Skeletal muscle tissue (tissue), 4 donors: ENCODE results near the gene PPM1F. TPM values are rescaled to one million over a fixed set of nuclear protein-coding genes. Genes with fewer than 3 reads are reported as not detected.

Experiments used
- H3K27ac ChIP-seq: one replicate; pipeline ENCODE4 v1.7.0; 2013; ENCODE audit warnings: mild to moderate bottlenecking, low read depth, low read length, inconsistent platforms
- H3K27me3 ChIP-seq, 3 donors: one replicate each; pipeline ENCODE4 v1.7.0; 2013; ENCODE audit warnings: low read length in 3 of 3; ENCODE audit not compliant: control insufficient read depth in 3 of 3, insufficient read depth in 3 of 3
- H3K36me3 ChIP-seq, 3 donors: one replicate each; pipeline ENCODE4 v1.7.0; 2013; ENCODE audit warnings: low read length in 3 of 3; ENCODE audit not compliant: control insufficient read depth in 3 of 3, insufficient read depth in 3 of 3
- H3K4me1 ChIP-seq, 3 donors: one replicate each; pipeline ENCODE4 v1.7.0; 2013; ENCODE audit warnings: low read length in 3 of 3, mild to moderate bottlenecking in 3 of 3; ENCODE audit not compliant: control insufficient read depth in 3 of 3, insufficient read depth in 3 of 3
- H3K4me3 ChIP-seq, 3 donors: one replicate each; pipeline ENCODE4 v1.7.0; 2013; ENCODE audit warnings: low read length in 3 of 3
- H3K9ac ChIP-seq, 3 donors: one replicate each; pipeline ENCODE4 v1.7.0; 2013; ENCODE audit warnings: low read length in 3 of 3, mild to moderate bottlenecking in 3 of 3, moderate library complexity in 2 of 3, low read depth in 1 of 3
- H3K9me3 ChIP-seq, 3 donors: one replicate each; pipeline ENCODE4 v1.7.0; 2013; ENCODE audit warnings: low read length in 3 of 3; ENCODE audit not compliant: control insufficient read depth in 3 of 3
- total RNA-seq: library from RNA; depleted of rRNA; stranded (reverse); fragments of >200 nt; gene quantifications from one replicate; pipeline ENCODE4 v1.2.3, GENCODE V29; 2014
- donor health status: Osteomylitis.

The PPM1F gene
- total RNA-seq, 1 donor from 2014 or later, result 38.6 TPM

DNA sequence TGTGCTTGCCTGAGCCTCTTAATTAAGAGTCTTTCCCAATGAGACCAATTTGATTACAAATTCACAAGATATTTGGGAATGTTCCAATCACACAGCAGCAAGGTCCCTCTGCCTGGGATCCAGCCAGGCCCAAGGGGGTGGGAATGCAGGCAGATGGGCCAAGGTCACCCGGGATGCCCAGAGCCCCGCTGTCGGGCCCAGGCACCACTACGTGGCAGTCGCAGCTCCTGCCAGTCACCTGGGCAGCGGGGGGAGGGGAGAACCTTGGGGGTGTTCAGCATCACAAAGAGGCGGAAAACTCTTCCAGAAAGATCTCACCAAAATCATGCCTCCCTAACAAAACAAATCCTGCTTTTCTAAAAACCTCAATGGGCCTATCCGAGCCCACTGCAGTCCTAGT lies 30.9 kb downstream of the PPM1F start:
- H3K4me1 ChIP-seq, result peaks cover 0 to 7% (median 4%) of the 10 kb centered on the region in 3 donors
- peaks cover 13 to 22% (median 14%) of the 10 kb centered on the region in 3 donors for H3K36me3 ChIP-seq

DNA sequence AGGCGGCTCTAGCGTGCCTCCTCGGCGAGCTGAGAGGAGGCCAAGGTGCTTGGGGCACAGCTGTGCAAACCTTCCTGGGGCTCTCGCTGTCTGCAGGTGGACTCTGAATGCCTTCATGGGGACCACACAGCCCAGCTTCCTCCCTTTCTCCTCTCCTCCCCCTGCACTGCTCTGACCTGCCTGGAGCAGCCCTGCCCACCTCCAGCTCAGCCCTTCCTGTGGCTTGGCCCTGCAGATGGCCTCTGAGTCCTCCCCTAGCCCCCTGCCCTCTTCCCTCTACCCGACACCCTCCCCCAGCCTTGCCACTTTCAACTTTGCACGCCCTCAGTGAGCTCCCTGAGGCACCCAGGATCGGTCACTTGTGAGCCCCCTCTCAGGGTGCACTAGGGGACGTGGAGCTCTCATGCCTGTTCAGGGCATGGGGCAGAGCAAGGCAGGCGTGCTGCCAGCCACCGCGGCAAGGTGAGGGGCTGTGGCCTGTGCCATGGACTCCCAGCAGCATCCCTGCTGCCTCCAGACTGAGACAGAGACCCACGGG lies 31.4 kb downstream of the PPM1F start:
- Histone ChIP-seq H3K27me3 (no peaks in the 10 kb centered on the region), H3K9me3 (no peaks in the 10 kb centered on the region), H3K9ac (no peak overlapping the region), H3K4me1 (peaks cover 0 to 7% (median 4%) of the 10 kb centered on the region in 3 donors), H3K36me3 (peaks cover 11 to 20% (median 14%) of the 10 kb centered on the region in 3 donors), H3K4me3 (no peak overlapping the region), H3K27ac (no peak overlapping the region)

More for the DNA sequence above, 30.9 kb downstream of the PPM1F start:
- Histone ChIP-seq H3K4me3 (no peak overlapping the region), H3K27me3 (no peaks in the 10 kb centered on the region), H3K27ac (no peak overlapping the region), H3K9ac (no peak overlapping the region), H3K9me3 (no peaks in the 10 kb centered on the region)

DNA sequence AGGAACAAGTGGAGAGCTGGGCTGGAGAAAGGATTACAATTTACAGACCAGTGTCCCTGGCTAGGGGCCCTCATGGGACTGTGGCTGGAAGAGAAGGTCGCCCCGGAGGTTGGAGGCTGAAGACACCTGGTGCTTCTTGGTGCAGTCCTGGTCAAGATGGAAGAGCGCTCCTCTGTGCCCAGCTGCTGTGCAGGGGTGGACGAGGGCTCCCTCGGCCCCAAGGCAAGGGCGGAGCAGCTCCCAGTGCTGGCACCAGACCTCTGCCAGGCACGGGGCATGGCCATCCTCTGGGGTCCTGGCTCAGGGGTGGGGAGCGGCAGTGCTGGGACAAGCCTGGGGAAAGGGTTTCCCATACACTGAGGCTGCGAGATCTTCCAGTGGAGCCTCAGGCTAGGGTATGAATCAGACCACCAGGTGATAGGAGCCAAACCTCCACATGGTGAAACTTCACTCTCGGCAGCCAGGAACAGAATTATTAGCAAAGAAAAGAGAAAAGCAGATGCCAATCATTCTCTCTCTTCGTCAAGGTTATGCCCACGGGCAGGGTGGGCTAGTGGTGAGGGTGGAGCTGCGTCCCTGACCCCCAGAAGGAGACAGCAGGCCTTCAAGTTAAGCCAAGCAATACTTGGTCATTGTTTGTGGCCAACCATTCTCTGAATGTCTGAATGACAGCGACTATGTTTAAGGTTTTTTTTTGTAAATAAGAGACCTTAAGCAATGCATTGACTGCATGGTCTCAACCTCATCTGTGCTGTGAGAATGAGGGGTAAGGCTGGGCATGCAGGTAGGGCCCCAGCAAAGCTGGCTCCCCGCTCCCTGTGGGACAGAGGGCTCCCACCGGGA lies 32.1 kb downstream of the PPM1F start:
- peaks cover 0 to 7% (median 4%) of the 10 kb centered on the region in 3 donors for H3K4me1 ChIP-seq
- H3K27me3 ChIP-seq, result no peaks in the 10 kb centered on the region
- H3K36me3 ChIP-seq, result peaks cover 10 to 17% (median 14%) of the 10 kb centered on the region in 3 donors
- H3K4me3 ChIP-seq, result no peak overlapping the region
- no peaks in the 10 kb centered on the region for H3K9me3 ChIP-seq
- no peak overlapping the region for H3K27ac ChIP-seq
- peak overlapping the region in 1 of 3 donors; percentile 8 for H3K9ac ChIP-seq

DNA sequence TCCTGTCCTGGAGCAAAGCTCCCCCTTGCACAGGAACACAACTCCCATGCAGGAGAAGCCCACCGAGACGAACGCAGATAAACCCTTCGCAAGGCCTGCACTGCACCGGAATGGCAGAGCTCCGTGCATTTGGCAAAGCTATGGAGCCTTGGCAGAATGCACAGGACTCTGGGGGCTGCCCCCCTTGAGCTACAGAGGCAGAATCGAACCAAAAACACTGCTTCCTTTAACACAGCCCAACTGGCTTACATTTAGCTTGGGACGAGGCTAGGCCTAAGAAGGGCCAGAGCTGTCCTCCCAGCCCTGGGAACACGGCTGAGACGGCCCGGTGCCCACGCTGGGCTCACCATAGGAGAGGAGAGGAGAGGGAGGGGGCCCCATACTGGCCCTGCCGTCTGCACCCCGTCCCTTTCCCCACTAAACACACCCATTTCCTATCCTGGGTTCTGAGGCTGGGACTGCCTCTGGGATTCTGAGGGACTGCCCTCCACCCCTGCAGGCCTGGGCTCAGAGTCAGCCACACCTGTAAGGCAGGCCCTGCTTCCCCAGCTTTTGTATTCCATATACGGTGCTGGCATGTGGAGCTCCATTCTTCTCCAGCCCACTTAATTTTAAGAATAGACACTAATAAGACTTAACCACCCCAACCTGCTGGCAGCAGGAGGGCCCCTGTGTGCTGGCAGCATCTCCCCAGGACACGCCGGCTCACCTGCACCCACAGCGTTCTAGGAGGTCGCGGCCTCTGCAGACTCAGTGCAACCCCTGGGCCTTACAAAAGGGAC lies 32.9 kb downstream of the PPM1F start:
- Histone ChIP-seq H3K36me3 (peaks cover 6 to 14% (median 9%) of the 10 kb centered on the region in 3 donors), H3K27me3 (no peaks in the 10 kb centered on the region), H3K9me3 (no peaks in the 10 kb centered on the region), H3K4me3 (no peak overlapping the region), H3K4me1 (peaks cover 0 to 7% (median 4%) of the 10 kb centered on the region in 3 donors), H3K9ac (no peak overlapping the region), H3K27ac (no peak overlapping the region)

DNA sequence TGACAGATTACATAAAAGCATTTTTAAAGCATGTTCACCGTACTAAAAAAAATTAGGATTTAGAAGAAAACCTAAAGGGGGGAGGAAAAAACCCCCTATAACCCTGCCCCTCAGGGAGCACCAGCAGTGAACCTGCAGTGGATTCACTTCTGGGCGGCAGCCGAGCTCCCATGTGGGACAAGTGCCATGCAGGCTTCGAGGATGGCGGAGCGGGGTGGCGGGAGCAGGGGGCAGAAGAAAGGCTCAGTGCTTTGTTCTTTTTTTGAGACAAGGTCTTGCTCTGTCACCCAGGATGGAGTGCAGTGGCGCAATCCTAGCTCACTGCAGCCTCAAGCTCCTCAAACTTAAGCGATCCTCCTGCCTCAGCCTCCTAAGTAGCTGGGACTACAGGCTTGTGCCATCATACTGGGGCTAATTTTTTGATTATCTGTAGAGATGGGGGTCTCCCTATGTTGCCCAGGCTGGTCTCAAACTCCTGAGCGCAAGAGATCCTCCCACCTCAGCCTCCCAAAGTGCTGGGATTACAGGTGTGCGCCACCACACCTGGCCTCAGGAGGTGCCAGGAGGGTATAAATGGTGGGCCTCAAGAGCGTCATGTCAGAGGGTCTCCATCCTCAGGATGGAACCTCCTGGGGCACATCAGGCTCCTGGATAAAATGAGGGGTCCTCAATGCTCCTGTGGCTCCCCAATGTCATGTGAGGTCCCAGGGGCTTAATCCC lies 34.0 kb downstream of the PPM1F start:
- no peak overlapping the region for H3K4me3 ChIP-seq
- no peak overlapping the region for H3K9ac ChIP-seq
- H3K36me3 ChIP-seq, result peaks cover 4 to 14% (median 7%) of the 10 kb centered on the region in 3 donors
- H3K27me3 ChIP-seq, result no peaks in the 10 kb centered on the region
- no peak overlapping the region for H3K27ac ChIP-seq
- peaks cover 0 to 7% (median 4%) of the 10 kb centered on the region in 3 donors for H3K4me1 ChIP-seq
- H3K9me3 ChIP-seq, result no peaks in the 10 kb centered on the region

DNA sequence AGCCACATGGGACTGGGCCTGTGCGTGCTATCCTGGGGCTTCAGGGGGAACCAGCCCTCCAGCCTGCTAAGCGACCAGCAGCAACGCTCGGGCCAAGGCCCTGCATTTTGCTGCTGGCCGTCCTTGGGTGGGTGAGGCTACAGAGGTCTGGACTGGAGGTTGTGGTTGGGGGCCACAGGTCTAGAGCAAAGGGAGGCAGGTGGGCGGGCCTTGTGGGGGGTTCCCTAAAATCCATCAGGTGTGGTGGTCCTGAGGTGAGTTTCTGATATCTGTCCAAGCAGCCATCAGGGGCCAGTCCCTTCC lies 34.7 kb downstream of the PPM1F start:
- Histone ChIP-seq H3K4me3 (no peak overlapping the region), H3K27ac (no peak overlapping the region), H3K27me3 (no peaks in the 10 kb centered on the region), H3K9me3 (no peaks in the 10 kb centered on the region), H3K9ac (no peak overlapping the region), H3K4me1 (peaks cover 0 to 7% (median 4%) of the 10 kb centered on the region in 3 donors), H3K36me3 (peaks cover 2 to 9% (median 7%) of the 10 kb centered on the region in 3 donors)

DNA sequence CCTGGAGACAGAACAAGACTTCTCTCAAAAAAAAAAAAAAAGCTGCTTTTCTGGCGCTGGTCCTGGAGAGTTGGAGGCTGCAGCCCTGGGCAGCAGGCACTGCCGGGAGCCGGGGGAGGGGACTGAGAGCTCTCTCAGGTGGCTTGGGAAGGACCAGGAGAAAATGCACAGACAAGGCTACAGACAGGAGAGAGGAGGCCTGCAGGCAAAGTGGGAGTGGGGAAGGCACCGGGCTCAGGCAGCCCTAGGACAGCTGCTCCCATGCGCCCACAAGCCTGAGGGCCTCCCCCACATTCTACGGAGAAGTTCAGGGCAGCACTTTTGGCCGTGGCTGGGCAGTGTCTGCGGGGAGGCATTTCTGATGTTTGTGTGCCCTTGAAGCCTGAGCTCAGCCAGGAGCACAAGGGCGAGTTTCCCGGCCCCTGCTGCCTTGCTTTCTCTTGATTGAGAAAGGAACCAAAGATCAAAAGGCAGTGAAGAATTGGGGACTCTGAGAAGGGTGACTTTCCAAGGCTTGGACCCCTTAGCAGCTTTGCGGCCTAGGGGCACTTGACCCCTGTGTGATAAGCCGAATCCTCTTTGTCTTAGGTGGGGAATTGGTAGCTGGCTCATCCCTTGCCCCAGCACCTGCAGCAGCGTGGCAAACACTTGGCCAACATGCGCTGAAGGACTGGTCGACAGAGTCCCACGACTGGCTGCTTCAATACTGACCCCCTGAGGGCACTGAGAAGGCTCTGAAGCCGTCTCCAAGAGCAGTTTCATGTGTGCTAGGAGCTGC lies 35.3 kb downstream of the PPM1F start:
- peaks cover 0 to 9% (median 7%) of the 10 kb centered on the region in 3 donors for H3K36me3 ChIP-seq
- no peaks in the 10 kb centered on the region for H3K27me3 ChIP-seq
- no peak overlapping the region for H3K4me3 ChIP-seq
- H3K27ac ChIP-seq, result no peak overlapping the region
- no peaks in the 10 kb centered on the region for H3K9me3 ChIP-seq
- peaks cover 0 to 7% (median 4%) of the 10 kb centered on the region in 3 donors for H3K4me1 ChIP-seq
- H3K9ac ChIP-seq, result peak overlapping the region in 1 of 3 donors; percentile 40

DNA sequence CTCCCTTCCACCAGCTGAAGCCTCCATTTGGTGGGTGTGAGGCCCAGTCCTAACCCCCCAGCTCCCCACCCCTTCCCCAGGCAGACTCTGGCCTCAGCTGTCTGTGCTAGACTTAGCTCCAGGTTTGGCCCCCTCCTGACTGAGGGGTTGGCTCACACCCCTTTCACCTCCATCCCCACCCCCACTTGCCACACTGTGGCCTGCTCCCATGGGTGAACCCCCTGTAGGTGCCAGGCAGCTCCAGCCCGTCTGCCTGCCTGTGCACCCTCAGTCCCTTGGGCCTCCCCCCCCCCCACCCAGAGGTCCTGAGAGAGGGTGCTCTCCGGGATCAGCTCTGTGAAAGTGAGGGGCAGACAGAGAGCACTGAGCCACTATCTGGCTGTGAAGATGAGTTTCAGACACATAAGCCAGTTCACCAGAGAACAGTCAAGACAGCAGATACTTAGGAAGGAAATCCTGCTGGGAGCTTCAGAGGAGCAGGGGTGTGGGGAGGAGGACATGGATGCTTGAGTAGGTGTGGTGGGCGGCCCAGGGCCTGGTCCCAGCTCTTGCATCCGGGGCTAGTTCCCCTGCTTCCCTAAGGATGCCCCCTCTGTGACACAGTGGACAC lies 36.2 kb downstream of the PPM1F start:
- Histone ChIP-seq H3K4me3 (no peak overlapping the region), H3K27me3 (no peaks in the 10 kb centered on the region), H3K36me3 (peaks cover 0 to 9% (median 7%) of the 10 kb centered on the region in 3 donors), H3K27ac (no peak overlapping the region), H3K9ac (no peak overlapping the region), H3K4me1 (peaks cover 0 to 7% (median 4%) of the 10 kb centered on the region in 3 donors), H3K9me3 (no peaks in the 10 kb centered on the region)
